GM10266 (cell line): ENCODE results near the gene AKAP8L.

ENCODE experiments used
- DNase-seq: peaks from one replicate; pipeline ENCODE4 v3.0.0; 2012; ENCODE audit errors: extremely low spot score
- CTCF ChIP-seq: IDR thresholded peaks from 2 replicates; pipeline ENCODE4 v1.5.1; 2012; ENCODE audit warnings: mild to moderate bottlenecking, low read depth; ENCODE audit not compliant: control insufficient read depth, insufficient read depth; ENCODE audit errors: missing control alignments

The AKAP8L gene

GRCh38 chr19:15436826-15437110 lies 18.0 kb upstream of the AKAP8L start:
- TF ChIP-seq CTCF, result no peak
- no peak for DNase-seq

- DNase-seq, result no peak
- TF ChIP-seq CTCF, result no peak
These were observed 17.4 kb upstream of the AKAP8L start for GRCh38 chr19:15436012-15436825.

GRCh38 chr19:15433519-15434069 lies 14.8 kb upstream of the AKAP8L start:
- TF ChIP-seq CTCF, result no peak
- DNase-seq, result no peak

DNA sequence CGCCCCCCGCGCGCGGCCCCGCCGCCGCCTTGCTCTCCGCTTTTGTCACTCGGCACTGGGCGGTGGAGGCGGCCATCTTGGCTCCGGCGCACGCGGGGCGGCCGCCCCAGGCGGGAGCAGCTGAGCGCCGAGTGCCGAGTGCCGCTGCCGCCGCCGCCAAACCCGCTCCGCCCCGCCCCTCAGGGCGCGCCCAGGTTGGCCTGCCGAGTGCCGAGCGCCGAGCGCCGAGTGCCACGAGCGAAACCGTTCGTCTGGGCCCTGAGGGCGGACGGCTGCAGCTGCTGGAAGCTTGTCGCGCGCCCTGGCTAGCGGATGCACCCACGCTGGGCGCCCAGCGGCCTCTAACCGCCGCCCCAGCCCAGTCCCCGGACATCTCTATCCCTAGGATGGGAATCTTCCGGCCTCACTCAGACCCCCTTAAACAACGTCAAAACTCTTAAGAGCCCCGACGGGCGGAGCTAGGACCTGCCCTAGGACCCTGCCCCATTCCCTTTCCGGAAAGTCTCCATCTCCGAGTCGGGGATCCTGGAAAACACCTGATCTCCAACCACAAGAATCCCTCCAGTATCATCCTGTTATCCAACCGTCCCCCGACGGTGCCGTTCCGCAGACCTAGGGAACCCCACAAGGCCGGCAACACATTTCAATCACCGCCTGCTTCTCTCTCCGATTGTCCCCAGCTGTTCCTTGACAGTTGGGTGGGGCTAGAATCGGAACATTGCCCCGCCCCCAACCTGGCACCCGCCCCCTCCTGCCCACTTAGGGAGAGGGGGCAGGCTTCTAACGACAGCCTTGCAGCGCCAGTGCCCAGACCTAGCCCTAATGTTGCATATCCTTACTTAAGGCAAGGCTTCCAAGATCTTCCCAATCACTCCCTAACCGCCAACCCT lies 14.1 kb upstream of the AKAP8L start:
- TF ChIP-seq CTCF, result no peak
- peak; percentile 100 for DNase-seq

DNA sequence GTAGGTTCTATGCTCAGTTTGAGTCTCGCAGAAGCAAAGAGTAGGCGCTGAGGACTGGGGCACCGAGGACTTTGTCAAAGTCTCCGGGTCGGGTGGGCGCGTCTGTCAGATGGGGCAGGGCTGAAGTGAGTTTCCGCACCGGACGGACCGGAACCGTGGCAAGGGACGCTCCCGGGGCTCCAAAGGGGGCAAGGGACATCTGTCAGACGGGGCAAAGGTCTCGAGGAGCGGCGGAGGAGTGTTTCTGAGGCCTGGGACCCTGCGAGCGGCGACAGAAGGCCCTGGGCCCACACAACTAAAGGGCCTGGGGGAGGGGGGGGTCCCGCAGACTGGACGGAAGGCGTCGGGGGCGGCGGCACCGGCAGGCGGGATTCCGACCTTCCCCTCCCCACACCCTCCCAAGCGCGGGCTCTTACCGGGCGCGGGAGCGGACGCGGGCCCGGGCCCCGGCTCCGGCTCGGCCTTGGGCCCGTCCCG lies 13.3 kb upstream of the AKAP8L start:
- no peak for TF ChIP-seq CTCF
- peak; percentile 75 for DNase-seq

GRCh38 chr19:15431396-15432017 lies 12.7 kb upstream of the AKAP8L start:
- no peak for TF ChIP-seq CTCF

More at GRCh38 chr19:15431396-15432017, 12.7 kb upstream of the AKAP8L start:
- no peak for DNase-seq
